ENCODE results near the gene AK5.
A peak's percentile ranks its signal among the peaks of the same experiment; 100 is the strongest.

The AK5 gene

DNA sequence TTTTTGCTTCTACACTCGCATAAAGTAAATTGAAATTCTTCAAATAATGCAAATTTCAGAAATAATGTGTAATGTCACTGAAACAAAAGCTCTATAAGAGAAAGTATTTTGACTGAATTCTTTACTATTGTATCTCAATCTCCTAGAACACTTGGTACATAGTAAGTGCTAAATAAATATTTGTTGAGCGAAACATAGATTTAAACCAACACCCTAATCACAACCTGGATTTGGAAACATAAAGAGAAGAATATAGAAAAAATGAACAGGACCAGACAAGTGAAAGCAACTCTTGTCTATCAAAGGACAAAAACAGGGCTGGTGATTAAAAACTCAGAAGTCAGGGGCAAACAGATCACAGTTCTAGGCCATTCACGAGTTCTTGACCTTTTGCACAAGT, 74.3 kb downstream of the AK5 start:
- H3K4me3 ChIP-seq (ENCODE audit: low read depth, low read length), result no peak overlapping the region
- no peak for DNase-seq (ENCODE audit: low read depth)
- TF ChIP-seq, protein P1, sequence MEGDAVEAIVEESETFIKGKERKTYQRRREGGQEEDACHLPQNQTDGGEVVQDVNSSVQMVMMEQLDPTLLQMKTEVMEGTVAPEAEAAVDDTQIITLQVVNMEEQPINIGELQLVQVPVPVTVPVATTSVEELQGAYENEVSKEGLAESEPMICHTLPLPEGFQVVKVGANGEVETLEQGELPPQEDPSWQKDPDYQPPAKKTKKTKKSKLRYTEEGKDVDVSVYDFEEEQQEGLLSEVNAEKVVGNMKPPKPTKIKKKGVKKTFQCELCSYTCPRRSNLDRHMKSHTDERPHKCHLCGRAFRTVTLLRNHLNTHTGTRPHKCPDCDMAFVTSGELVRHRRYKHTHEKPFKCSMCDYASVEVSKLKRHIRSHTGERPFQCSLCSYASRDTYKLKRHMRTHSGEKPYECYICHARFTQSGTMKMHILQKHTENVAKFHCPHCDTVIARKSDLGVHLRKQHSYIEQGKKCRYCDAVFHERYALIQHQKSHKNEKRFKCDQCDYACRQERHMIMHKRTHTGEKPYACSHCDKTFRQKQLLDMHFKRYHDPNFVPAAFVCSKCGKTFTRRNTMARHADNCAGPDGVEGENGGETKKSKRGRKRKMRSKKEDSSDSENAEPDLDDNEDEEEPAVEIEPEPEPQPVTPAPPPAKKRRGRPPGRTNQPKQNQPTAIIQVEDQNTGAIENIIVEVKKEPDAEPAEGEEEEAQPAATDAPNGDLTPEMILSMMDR (IDR thresholded peaks at IDR 0.05; ENCODE audit: low read depth, low read length), result no peak

DNA sequence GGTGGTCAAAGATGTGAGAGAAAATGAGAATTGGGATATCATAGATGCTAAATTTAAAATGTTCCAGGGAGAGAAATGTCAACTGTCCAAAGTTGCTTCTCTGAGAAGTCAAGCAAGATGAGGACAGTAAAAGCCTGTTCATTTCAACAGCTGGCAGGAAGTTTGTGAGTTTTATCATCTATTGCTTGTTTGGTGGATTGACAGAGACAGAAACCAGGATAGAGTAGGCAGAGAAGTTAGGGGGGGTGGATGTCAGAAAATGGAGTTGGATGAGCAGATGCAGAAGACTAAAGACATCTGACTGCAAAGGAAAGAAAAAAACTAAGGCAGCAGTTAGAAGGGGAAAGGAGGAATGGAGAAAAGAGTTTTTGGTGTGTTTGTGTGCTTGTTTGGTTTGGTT, 78.4 kb downstream of the AK5 start:
- no peak for DNase-seq (ENCODE audit: low read depth)
- H3K4me3 ChIP-seq (ENCODE audit: low read depth, low read length), result no peak overlapping the region
- TF ChIP-seq, protein P1 (IDR thresholded peaks at IDR 0.05; ENCODE audit: low read depth, low read length), result no peak
- TF ChIP-seq, protein P2, sequence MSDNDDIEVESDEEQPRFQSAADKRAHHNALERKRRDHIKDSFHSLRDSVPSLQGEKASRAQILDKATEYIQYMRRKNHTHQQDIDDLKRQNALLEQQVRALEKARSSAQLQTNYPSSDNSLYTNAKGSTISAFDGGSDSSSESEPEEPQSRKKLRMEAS (IDR thresholded peaks at IDR 0.05; ENCODE audit: low read depth, low read length), result no peak
- no peak for TF ChIP-seq POLR2A (IDR thresholded peaks at IDR 0.05; ENCODE audit: extremely low read depth, insufficient read length)
- no peak for TF ChIP-seq MYC (IDR thresholded peaks at IDR 0.05; ENCODE audit: low read depth, low read length)

DNA sequence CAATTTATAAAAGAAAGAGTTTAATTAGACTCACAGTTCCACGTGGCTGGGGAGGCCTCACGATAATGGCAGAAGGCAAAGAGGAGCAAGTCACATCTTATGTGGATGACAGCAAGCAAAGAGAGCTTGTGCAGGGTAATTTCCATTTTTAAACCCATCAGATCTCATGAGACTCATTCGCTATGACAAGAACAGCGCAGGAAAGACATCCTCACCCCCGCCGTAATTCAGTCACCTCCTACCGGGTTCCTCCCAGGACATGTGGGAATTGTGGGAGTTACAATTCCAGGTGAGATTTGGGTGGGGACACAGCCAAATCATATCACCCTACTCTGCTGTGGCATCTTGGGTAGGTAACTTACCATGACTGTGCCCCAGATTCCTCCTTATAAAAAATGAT, 79.8 kb downstream of the AK5 start:
- TF ChIP-seq, protein P1 (IDR thresholded peaks at IDR 0.05; ENCODE audit: low read depth, low read length), result no peak
- TF ChIP-seq POLR2A (IDR thresholded peaks at IDR 0.05; ENCODE audit: extremely low read depth, insufficient read length) (no peak), MYC (IDR thresholded peaks at IDR 0.05; ENCODE audit: low read depth, low read length) (no peak)
- TF ChIP-seq, protein P2 (IDR thresholded peaks at IDR 0.05; ENCODE audit: low read depth, low read length), result no peak
- DNase-seq (ENCODE audit: low read depth), result no peak
- no peak overlapping the region for H3K4me3 ChIP-seq (ENCODE audit: low read depth, low read length)

DNA sequence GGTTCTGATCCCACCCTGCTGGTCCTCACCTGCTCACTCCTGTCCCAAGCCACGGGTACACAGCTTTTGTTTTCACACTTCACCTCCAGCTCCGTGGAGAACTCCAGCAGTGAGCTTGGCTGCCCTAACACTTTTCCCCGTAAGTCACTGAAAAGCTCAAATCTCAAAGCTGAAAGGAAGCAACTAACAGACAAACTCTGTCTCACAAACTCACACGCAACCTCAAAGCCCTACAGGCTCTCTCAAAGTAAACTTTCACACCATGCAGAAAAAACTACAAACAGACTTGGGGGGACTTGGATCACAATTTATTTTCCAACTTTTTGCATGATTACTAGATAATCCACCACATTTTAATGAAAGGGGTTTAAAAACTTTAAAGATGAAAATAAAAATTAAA, 88.3 kb downstream of the AK5 start:
- no peak for TF ChIP-seq MYC (IDR thresholded peaks at IDR 0.05; ENCODE audit: low read depth, low read length)
- no peak overlapping the region for H3K4me3 ChIP-seq (ENCODE audit: low read depth, low read length)
- no peak for DNase-seq (ENCODE audit: low read depth)

DNA sequence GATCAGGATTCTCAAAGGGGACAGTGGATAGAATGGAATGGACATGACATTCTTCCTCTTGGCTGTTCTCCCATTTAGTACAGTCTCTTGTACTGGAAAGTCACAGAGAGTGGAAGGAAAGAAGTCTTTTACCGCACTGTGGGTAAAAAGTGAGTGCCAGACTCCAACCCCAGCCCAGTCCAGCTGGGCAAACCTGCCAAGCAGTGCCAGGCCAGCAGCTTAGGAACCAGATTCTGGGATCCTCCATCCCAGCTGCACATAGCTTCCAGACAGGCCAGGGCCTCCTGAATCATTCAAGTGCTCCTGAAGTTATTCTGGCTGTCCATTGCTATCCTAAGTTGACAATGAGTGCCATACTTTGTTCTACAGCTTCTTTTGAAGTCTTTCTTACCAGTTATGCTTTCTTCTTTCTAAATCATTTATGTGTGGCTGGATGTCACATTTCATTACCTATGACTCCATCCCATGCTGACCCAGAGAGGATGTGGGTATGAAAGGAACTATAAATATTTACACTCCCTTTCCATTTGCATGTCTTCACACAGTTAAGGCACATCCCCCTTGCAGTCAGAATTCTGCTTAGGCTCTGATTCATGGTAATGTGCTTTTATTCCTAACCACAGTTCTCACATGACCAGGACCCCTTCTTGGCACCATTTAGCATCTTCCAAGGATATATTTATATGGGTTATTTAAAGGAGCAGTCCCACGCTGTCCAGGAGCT, 88.9 kb downstream of the AK5 start:
- peak; percentile 45 for DNase-seq (ENCODE audit: low read depth)
- TF ChIP-seq MYC (IDR thresholded peaks at IDR 0.05; ENCODE audit: low read depth, low read length) (no peak), POLR2A (IDR thresholded peaks at IDR 0.05; ENCODE audit: extremely low read depth, insufficient read length) (no peak)
- TF ChIP-seq, protein P1 (IDR thresholded peaks at IDR 0.05; ENCODE audit: low read depth, low read length), result no peak
- TF ChIP-seq, protein P2 (IDR thresholded peaks at IDR 0.05; ENCODE audit: low read depth, low read length), result no peak
- H3K4me3 ChIP-seq (ENCODE audit: low read depth, low read length), result no peak overlapping the region

DNA sequence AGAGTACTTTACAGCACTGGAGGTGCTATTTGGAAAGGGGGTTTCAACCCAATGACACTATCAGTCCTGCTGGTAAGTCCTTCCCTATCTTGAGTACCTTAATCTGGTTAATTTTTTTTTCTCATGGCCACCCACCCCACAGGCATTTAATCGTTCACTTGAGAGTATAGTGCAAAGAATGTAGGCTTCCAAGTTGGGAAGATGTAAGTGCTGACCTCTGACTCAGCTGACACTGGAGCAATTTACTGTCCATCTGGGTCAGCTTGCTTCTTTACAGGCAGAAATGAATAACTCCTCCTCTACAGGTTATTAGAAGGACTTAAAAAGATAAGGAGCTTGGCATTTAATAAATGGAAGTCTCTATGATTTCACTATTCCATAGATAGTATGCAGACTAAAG, 89.6 kb downstream of the AK5 start:
- no peak for DNase-seq (ENCODE audit: low read depth)
- H3K4me3 ChIP-seq (ENCODE audit: low read depth, low read length), result no peak overlapping the region
- TF ChIP-seq MYC (IDR thresholded peaks at IDR 0.05; ENCODE audit: low read depth, low read length) (no peak), POLR2A (IDR thresholded peaks at IDR 0.05; ENCODE audit: extremely low read depth, insufficient read length) (no peak)
- TF ChIP-seq, protein P1 (IDR thresholded peaks at IDR 0.05; ENCODE audit: low read depth, low read length), result no peak
- TF ChIP-seq, protein P2 (IDR thresholded peaks at IDR 0.05; ENCODE audit: low read depth, low read length), result no peak

Data from NB4 (cell line).